Measurements from ENCODE around the gene PSTK. TPM values are rescaled to one million over a fixed set of nuclear protein-coding genes. Genes with fewer than 3 reads are reported as not detected.

Gene PSTK
- total and polyA plus RNA-seq, 2 of the 13 experiments (the other 11 are each of a cell fraction or from before 2014, with no cell fraction given), result 8.2 to 9.3 TPM

- TF ChIP-seq NFE2L2 (IDR thresholded peaks at IDR 0.05; ENCODE audit: low read length), result no peak
- no peak for TF ChIP-seq KDM2A (CRISPR knock-in tag; IDR thresholded peaks at IDR 0.05; ENCODE audit: borderline replicate concordance, low read depth)
- no peak for TF ChIP-seq ZBTB7B (CRISPR knock-in tag; IDR thresholded peaks at IDR 0.05)
- no peak for TF ChIP-seq HNRNPLL (IDR thresholded peaks at IDR 0.05; ENCODE audit: low read depth, low read length, poor library complexity, severe bottlenecking)
- no peak for TF ChIP-seq ZNF276 (CRISPR knock-in tag; IDR thresholded peaks at IDR 0.05; ENCODE audit: low read depth)
These were observed 24.1 kb downstream of the PSTK start (continued) for GRCh38 chr10:123004298-123004697.

GRCh38 chr10:123007558-123008354, 27.6 kb downstream of the PSTK start:
- ChIA-PET CTCF (ENCODE audit: low intra/inter-chr PET ratio, low total read pairs) (no interaction called here), POLR2A (interaction anchor here (0.6 to 6.9 kb wide), 9 partner anchors 9 to 146 kb away, joined by 3 to 131 read pairs (median 5); partner anchors contain the start of genes BUB3, C10orf88 and PSTK)
- 3% methylated on average over 20 of the region's 30 CpGs for WGBS (ENCODE audit: low lambda C conversion rate)
- peak overlapping the region; percentile 95 for H3K9ac ChIP-seq (ENCODE audit: insufficient read depth, low read depth, low read length)
- H3K27ac ChIP-seq (ENCODE audit: extremely low read length, insufficient read depth, low read length), result peak overlapping the region; percentile 80
- DNase-seq (ENCODE audit: low spot score) (peak; percentile 68), ATAC-seq (peak; percentile 66), FAIRE-seq (peak; percentile 42)
- no peaks in the 10 kb centered on the region; a peak in 1 of 5 replicates for H3K27me3 ChIP-seq (ENCODE audit: control insufficient read depth in 1 of 2, insufficient read depth in 2 of 2, low read length in 2 of 2)
- peaks cover 5% of the 10 kb centered on the region in 2 experiments; a peak in 4 of 5 replicates for H3K36me3 ChIP-seq (replicated peaks in 1 of 2; ENCODE audit: control insufficient read depth in 1 of 2, insufficient read depth in 2 of 2, low read length in 2 of 2)
- no peaks in the 10 kb centered on the region for H3K9me3 ChIP-seq (ENCODE audit: low read length)
- peaks cover 20% of the 10 kb centered on the region for H4K20me1 ChIP-seq (ENCODE audit: insufficient read depth, low read length)
- intact Hi-C loops (cut with micrococcal nuclease; ENCODE audit: unreplicated experiment) (loop anchor here (1.0 kb wide), 1 partner anchor 13 kb away; no protein-coding TSS in a partner anchor), in situ Hi-C loops (cut with HindIII; ENCODE audit: extremely low pct_ligation_motif_present, low pct_unique_long_range_greater_than_20kb) (no loop called here)
- H3K4me2 ChIP-seq (ENCODE audit: low read depth, low read length), result peak overlapping the region; percentile 87
- H2AFZ ChIP-seq (ENCODE audit: low read length), result no peak overlapping the region
- TSS peak; percentile 45 for BruUV-seq (replicated peaks)
- peaks cover 53% of the 10 kb centered on the region for H3K4me1 ChIP-seq (ENCODE audit: insufficient read depth, low read length)
- H3K79me2 ChIP-seq (ENCODE audit: insufficient read depth, low read length), result peaks cover 95% of the 10 kb centered on the region
- H3K4me3 ChIP-seq (replicated peaks in 1 of 3; ENCODE audit: insufficient read depth in 1 of 3, low read depth in 2 of 3, low read length in 3 of 3), result peak overlapping the region; percentile 96 to 99 (median 99)
- no peak for TF ChIP-seq EZH2 (conservative IDR thresholded peaks at IDR 0.05; ENCODE audit: low read depth, low read length)
- no peak for TF ChIP-seq PAF1 (CRISPR knock-in tag; IDR thresholded peaks at IDR 0.05)
- no peak for TF ChIP-seq ZNF205 (CRISPR knock-in tag; IDR thresholded peaks at IDR 0.05)
- no peak for TF ChIP-seq PRPF4 (IDR thresholded peaks at IDR 0.05; ENCODE audit: low read depth, low read length, poor library complexity, severe bottlenecking)
- TF ChIP-seq SP2 (CRISPR knock-in tag; IDR thresholded peaks at IDR 0.05), result no peak
- peak; percentile 89 for TF ChIP-seq SIN3A (IDR thresholded peaks at IDR 0.05; ENCODE audit: borderline replicate concordance, low read depth, low read length)
- no peak for TF ChIP-seq RFX1 (IDR thresholded peaks at IDR 0.05)
- no peak for TF ChIP-seq MEIS2 (CRISPR knock-in tag; IDR thresholded peaks at IDR 0.05)
- TF ChIP-seq LBX2 (CRISPR knock-in tag; IDR thresholded peaks at IDR 0.05; ENCODE audit: borderline replicate concordance), result no peak
- TF ChIP-seq ZNF616 (CRISPR knock-in tag; IDR thresholded peaks at IDR 0.05; ENCODE audit: low read depth), result no peak; the same call in 1 of the 2 replicates
- no peak for TF ChIP-seq SOX6 (IDR thresholded peaks at IDR 0.05)
- no peak for TF ChIP-seq SOX6 (CRISPR knock-in tag; IDR thresholded peaks at IDR 0.05)
- TF ChIP-seq MYC (CRISPR knock-in tag; IDR thresholded peaks at IDR 0.05; ENCODE audit: borderline replicate concordance), result 0 out of 2 replicates have a peak, but pooled peaks have one; percentile 41
- no peak for TF ChIP-seq MTF2 (CRISPR knock-in tag; IDR thresholded peaks at IDR 0.05; ENCODE audit: borderline replicate concordance)
- 0 out of 2 replicates have a peak, but pooled peaks have one; percentile 31 for TF ChIP-seq RNF2 (conservative IDR thresholded peaks at IDR 0.05; ENCODE audit: low read depth)
- TF ChIP-seq ERF (CRISPR knock-in tag; IDR thresholded peaks at IDR 0.05), result no peak
